ENCODE data around the gene EIF1.

EIF1 gene

GRCh38 chr17:41707803-41708669, 19.4 kb downstream of the EIF1 start:
- no peak for DNase-seq

- DNase-seq = no peak
Measured at GRCh38 chr17:41710472-41711090, 21.9 kb downstream of the EIF1 start.

DNA sequence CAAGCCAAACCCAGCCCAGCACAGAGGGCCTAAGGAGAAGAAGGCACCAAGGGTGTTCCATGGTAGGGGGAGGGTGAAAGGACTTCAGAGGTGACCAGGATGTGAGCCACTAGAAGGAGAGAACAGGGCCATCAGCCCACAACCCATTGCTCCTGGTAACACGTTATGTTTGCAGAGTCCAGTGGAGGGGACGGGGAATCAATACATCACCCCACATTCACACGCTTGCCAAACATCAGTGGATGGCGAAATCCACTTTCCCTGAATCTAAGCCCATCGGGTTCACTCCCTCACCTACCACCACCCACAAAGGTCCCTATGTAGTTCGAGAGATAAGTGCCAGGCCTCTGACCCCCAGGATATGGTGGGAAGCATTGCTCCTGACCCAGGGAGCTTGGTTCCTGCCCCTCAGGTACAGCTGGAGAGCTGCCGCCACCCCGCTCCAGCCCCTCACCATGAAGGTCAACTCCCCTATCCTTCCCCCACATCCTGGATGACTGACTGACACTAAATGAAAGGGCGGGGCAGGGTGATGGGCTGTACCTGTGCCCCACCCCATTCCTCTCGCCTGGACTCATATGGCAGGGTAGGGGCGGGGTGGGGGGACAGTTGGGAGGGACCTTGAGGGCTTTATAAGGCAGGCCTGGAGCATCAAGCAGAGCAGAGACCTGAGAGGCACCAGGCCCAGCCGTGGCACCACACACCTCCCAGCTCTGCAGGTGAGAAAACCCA, 23.1 kb downstream of the EIF1 start, which contains the start of gene GAST:
Gene GAST (plus strand): TSS at position 663 of the 732 bp plus-strand sequence. CDS start 3,106 bp downstream, outside the sequence.
- no peak for DNase-seq

DNA sequence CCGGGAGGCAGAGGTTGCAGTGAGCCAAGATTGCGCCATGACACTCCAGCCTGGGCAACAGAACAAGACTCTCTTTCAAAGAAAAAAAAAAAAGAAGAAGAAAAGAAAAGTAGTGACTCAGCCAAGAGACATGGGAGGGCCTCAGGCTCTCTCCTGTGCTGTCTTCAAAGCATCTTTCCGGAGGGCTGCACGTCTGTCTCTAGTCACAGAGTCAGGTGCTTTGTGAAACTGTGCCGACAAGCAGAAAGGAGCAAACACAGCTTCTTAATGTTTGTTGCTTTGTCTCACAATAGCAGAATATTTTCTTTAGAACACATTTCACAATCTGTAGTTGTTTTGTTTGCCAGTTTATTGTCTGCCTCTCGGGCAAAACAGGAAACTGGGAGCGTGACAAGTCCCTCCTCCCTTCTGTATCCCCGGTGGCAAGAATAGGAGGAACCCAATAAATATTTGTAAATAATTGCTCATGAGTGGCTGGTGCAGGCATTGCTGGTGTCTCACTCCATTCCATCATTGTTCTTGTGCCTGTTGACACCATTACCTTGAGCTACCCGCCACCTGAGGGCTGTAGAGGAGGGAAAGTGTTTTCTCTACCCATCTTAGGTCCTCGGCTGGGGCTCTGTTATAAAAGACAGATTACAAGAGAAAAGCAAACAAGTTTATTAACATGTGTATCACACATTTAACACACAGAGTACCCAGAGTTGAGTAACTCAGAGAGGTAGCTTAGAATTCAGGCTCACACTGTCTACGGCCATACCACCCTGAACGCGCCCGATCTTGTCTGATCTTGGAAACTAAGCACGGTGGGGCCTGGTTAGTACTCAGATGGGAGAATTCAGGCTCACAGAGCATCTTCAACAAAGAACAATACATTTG, 29.0 kb downstream of the EIF1 start:
- DNase-seq = no peak

GRCh38 chr17:41718287-41718645, 29.6 kb downstream of the EIF1 start:
- DNase-seq = no peak

GRCh38 chr17:41722231-41722630, 33.5 kb downstream of the EIF1 start:
- DNase-seq = no peak

- DNase-seq = no peak
Measured at GRCh38 chr17:41723801-41724475, 35.3 kb downstream of the EIF1 start.

DNA sequence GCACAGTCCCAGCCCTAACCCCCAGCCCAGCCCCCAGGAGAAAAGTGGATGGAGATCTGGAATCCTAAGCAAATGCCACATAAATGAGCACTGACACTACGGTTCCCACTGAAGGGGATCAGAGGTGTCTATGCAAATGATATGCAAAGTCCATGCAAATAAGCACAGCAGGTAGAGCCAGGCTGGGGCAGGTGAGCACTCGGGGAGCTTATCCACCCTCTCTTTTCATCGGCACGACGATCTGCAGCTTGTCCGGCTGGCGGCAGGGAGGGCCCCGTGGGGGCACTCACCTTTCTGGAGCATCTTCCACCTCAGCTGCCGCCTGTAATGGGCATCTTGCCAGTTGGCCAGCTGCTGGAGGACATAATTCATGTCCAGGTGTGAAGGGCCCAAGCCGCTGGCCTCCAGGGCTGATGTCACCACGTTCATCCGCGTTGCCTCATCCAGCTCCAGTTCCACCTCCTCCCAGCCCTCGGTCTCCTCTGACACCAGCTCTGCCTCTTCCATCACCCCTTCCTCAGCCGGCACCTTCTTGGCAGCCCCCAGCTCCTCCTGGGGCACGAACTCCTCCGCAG, 35.9 kb downstream of the EIF1 start:
- no peak for DNase-seq

GRCh38 chr17:41725134-41725533, 36.4 kb downstream of the EIF1 start:
- DNase-seq = no peak

- DNase-seq = no peak
Measured at GRCh38 chr17:41728056-41728455, 39.4 kb downstream of the EIF1 start.

GRCh38 chr17:41730479-41730878, 41.8 kb downstream of the EIF1 start:
- DNase-seq = no peak

DNA sequence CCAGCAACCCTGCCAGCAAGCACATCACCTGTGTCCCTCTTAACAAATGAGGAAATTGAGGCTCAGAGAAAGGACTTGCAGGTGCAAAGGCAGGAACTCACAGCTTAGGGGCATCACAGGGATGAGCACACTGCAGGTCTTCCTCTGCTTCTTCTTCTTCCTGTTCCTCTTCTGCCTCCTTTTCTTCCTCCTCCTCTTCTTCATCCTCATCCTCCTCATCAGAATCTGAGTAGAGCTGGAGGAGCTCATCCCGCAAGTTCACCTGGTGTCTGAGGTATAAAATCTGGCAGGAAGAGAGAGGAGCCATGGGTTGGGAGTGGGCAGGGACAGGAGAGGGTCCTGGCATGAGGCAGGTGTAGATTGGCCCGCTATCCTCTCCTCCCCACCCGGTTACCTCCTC, 43.2 kb downstream of the EIF1 start:
- no peak for DNase-seq

DNA sequence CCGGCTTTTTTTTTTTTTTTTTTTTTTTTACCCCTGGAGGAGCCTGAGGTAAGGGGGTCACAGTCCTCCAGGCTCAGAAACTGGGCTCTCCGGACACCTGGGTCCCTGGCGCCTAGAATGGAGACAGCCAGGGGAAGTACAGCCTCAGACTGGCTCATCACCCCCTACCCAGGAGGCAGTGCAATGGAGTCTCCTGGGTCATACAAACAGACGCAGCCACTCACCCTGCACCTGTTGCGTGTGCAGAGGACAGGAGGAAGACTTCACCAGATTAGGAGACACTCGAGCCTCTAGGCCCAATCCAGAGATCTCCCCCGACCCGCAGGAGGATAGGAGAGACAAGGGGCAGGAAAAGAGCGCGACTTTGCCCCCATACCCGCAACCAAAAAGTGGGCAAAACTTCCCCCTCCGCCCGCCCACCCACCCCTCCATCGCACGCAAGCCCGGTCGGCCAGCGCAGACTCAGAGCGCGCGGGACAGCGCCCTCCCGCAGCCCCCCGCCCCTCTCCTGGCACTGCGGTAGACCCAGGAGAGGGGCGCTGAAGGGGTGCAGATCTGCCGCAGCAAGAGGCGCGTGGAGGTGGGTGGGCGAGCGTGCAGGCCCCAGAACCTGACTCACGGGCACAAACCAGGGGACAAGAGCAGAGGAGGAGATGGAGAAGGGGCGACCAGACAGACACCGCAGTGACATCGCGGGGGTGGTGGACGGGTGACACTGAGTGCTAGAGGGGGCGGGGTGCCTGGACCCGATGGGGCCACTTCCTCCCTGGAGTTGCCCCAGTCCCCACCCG, 44.9 kb downstream of the EIF1 start:
- DNase-seq = no peak

DNA sequence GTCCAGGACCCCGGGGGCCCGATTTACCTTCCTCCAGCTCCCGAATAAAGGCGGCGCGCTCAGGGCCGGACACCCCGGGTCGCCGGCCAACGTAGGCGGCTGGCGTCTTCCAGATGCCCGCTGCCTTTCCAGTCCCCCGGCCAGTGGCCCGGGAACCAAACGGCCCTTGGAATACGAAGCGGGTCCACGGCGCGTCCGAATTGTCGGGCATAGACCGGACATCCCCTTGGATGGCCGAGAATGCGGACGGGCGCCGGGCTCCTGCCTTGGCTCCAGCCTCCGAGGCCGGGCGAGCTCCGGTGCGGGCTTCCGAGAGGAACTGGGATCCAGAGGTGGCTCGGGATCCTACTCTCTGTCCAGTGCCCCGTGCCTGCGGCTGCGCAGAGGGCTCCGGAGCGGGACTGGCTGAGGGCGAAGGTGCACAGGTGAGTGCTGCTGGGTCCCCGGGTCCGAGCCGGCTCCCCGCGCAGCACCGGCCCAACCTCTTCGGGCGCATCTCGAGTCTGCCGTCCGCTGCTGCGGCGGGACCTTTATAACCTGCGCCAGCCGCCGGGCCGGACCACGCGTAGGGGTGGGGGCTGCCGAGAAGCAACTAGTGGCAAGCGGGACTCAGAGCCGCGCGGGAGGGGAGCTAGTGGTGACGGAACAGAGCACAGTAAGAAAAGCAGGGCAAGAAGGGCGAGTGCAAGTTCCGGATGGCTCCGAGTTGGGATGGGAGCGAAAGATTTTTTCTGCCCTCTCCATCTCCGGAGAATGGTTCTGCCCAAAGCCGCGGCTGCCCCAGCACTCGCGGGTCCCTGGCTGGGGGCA, 45.7 kb downstream of the EIF1 start, which contains the start of gene HAP1:
Gene HAP1 (minus strand): TSS at position 505 of the 810 bp plus-strand sequence. CDS start 9 bp downstream, at position 496.
- DNase-seq = no peak

DNA sequence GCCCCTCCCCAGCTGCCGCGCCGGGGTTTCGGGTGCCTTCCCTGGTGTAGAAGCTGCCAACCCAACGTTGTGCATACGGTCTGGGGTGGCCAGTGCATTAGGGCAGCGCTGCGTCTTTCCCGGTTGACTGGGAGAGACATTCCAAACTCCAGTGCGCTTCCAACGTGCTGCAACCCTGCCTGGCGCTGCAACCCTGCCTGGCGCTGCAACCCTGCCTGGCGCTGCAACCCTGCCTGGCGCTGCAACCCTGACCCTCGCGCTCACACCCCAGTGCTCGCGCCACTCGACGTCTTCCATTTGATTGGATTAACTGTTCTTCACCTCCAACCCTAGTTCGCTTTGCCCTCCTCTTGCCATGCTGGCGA, 46.2 kb downstream of the EIF1 start:
- DNase-seq = no peak

DNA sequence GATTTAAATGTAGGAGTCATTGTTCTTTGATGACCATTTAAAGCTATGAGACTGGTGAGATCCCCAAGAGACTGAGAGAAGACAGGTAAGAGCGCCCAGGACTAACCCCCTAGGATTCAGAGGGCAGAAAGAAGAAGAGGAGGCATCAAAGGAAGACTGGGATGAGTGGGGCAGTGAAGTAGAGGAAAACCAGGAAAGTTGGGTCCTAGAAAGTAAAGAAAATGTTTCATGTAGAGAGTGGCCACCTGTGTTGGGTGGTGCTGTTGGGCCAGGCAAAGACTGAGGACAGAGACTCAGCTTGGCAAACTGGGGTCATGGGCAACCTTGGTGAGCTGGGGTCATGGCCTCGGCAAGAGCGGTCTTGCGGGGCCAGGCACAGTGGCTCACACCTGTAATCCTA, 47.1 kb downstream of the EIF1 start:
- no peak for DNase-seq

GRCh38 chr17:41736983-41737679, 48.4 kb downstream of the EIF1 start:
- no peak for DNase-seq

DNA sequence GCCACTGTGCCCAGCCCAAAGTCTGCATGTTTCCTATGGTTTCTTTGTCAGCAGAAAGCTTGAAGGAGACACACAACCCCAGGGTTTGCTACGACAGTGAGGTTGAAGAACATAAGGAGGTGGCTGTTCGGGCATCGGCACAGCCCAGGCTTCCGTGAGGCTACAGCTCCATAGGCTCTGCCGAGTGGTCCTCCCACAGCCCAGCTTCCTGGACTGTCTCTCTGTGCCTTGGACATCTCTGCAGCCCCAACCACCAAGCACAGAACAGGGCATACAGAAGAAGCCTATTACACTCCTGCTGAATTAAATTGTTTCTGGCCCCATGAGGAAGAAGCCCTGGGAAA, 49.0 kb downstream of the EIF1 start:
- DNase-seq = no peak

DNA sequence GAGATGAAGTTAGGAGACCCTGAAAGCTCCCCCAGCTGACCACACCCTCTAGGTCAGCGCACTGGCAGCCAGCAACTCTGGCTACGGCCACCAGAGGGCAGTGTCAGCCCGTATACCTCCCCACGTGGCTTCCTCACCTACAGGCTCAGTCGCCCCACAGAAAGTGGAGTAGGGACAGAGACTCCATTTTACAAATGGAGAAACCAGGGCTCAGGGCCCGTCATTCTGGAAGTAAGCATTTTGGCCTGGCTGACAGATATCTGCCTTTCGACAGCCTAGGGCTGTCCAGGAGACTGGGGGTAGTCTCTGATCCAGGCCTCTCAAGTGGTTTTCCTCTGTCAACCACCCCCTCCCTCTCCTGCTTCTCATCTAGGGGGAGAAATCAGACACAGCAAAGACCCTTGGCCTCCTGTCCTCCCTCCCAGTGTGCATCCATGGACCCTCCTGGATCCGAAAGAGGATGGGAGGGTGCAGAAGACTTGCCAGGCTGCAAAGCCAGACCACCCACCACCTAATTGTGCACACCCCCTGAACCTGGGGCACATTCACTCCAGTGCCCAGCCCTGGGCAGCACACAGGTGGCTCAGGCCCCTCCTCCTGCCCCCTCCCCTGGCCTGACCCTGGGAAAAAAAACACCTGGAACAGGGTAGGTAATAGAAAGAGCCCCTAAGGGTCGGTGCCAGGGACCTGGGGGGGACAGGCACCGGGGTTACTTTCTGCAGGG, 49.6 kb downstream of the EIF1 start:
- DNase-seq = peak; percentile 71

Measured in activated T-cell treated with anti-CD3 and anti-CD28 coated beads for 4 hours (primary cell).